Spleen (tissue), 7 donors: ENCODE data around the gene MYT1.

Experiments used
- CTCF ChIP-seq, 11 experiments: fragments of 200-600 bp in 7 of 11; fragments of 450-650 bp in 4 of 11; sonication (generic) in 4 of 11; IDR thresholded peaks in 8 of 11; conservative IDR thresholded peaks in 3 of 11; 1 replicate in 7 of 11; 2 replicates in 4 of 11; pipeline versions ENCODE4 v1.4.0 to v1.8.0; 2016 to 2021; ENCODE audit warnings: antibody characterized with exemption in 11 of 11, inconsistent platforms in 4 of 11, mild to moderate bottlenecking in 1 of 11
- POLR2A ChIP-seq, 3 donors: fragments of 450-650 bp; IDR thresholded peaks; one replicate each; pipeline ENCODE4 v1.5.1; 2017; ENCODE audit warnings: antibody characterized with exemption in 3 of 3, mild to moderate bottlenecking in 1 of 3
- POLR2AphosphoS5 ChIP-seq, 3 donors: sonication (generic); formaldehyde crosslinking; IDR thresholded peaks; one replicate each; pipeline ENCODE4 v1.5.1; 2017; ENCODE audit warnings: antibody characterized with exemption in 3 of 3
- donor health status: DM: no; HTN: no; CAD: no; lungs with moderate emphysema.
- donor health status: DM: no; HTN: no; CAD: no.
- donor health status: DM: no; HTN: no; CAD: no.

- TF ChIP-seq POLR2AphosphoS5 (IDR thresholded peaks at IDR 0.05), result no peak
- TF ChIP-seq CTCF (IDR thresholded peaks at IDR 0.05 in 8 of 11, conservative IDR thresholded peaks at IDR 0.05 in 3 of 11), result no peak
- no peak for TF ChIP-seq POLR2A (IDR thresholded peaks at IDR 0.05)
Measured at GRCh38 chr20:64116541-64117431, 47.5 kb upstream of the MYT1 start.
